ENCODE measurements around the gene TCERG1.
A peak's percentile ranks its signal among the peaks of the same experiment; 100 is the strongest.

The TCERG1 gene

DNA sequence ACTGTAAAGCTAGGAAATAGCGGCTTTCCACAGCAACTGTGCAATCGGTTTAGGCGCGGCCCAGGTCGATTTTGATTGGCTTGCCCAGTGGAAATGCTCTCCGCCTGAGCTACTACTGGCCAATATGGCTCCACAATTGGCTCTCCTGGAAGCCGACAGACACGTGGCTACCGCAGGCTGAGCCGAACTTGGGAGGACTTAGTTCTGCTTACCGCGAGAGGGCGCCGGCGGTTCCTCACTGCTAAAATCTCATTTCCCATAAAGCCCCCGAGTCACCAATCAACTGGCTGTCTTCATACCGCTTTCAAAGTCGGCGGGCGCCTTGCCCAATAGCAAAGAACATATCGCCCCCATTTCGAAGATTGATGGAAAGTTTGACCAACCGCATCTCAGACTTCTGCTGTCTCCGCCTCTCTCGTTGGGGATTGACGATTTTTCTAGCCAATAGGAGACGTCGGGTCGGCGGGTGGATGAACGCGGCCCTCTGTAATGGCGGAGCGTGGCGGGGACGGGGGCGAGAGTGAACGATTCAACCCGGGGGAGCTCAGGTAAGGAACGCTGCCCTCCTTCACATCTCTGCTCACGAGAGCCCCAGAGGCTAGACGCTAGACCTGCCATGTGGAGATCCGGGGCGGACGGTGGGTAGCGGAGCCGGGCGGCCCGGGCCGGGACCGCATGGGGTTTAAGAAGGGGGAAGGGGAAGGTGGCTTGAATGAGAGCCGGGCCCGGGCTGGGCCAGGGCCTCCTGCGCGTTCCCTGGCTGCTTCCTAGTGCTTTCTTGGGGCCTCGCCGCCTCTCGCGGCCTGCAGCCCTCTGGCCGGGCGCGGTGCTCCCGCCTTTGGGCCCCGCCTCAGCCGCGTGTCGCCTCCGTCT lies at the start of gene TCERG1:
Gene TCERG1 (plus strand): TSS at position 473 of the 873 bp plus-strand sequence. CDS start 17 bp downstream, at position 490.
- DNase-seq: peak; percentile 88

GRCh38 chr5:146398826-146399225 lies 48.3 kb upstream of the TCERG1 start:
- DNase-seq: no peak

DNA sequence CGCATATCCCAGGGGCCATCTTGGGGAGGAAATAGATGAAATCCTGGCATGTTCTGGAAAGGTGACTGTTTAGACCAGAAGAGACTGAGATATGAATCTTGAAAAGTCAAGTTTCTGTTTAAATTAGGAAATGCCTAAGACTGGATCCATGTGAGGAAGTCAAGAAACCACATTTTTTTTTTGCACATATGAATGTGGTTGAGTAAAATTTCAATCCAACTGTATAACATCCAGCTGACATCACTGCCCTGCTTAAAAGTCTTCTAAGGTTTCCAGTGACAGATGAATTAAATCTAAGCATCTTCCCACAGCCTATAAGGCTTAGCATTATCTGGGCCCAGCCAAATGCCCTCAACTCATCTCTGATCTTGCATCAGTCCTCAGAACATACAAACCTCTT lies 47.7 kb upstream of the TCERG1 start:
- DNase-seq: no peak

GRCh38 chr5:146400201-146400600 lies 46.9 kb upstream of the TCERG1 start:
- no peak for DNase-seq

GRCh38 chr5:146401021-146401420 lies 46.1 kb upstream of the TCERG1 start:
- DNase-seq: no peak

- no peak for DNase-seq
Measured at GRCh38 chr5:146402949-146403348, 44.2 kb upstream of the TCERG1 start.

GRCh38 chr5:146409054-146409671 lies 38.0 kb upstream of the TCERG1 start:
- no peak for DNase-seq

DNA sequence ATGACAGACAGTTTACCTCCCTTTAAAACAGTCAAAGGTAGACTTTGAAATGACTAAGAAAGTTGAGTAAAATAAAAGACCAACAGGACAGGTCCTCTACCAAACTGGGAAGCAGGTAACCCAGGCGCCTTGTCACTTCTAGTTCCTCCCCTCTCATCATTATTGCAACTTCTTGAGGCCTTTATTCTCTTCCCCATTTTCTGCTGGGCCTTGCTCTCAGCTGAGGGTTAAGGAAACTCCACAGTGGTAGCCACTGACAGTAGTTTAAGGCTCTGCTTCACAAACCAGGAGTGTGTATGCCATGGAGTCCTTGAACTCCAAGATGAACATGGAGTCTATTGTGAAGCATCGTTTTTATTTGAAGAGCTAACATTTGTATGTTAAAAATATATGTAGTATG lies 36.9 kb upstream of the TCERG1 start:
- no peak for DNase-seq

- DNase-seq: no peak
Measured at GRCh38 chr5:146419696-146420095, 27.4 kb upstream of the TCERG1 start.

DNA sequence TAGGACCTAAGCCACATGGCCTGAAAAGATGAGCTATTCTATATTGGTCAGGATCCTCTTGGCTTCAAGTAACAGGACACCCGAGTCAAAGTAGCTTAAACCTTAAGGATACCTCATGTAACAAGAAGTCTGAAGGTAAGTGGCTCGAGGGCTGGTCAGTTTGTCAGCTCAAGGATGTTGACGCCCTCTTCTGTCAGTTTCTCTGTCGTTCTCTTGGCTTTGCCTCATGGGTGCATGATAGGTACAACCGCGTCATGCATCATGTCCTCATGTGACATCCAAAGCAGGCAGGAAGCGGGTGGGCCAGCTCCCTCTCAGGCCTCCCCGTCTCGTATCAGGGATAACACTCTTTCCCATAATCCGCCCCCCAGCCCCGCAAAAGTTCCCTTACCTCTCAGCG lies 22.1 kb upstream of the TCERG1 start:
- no peak for DNase-seq

DNA sequence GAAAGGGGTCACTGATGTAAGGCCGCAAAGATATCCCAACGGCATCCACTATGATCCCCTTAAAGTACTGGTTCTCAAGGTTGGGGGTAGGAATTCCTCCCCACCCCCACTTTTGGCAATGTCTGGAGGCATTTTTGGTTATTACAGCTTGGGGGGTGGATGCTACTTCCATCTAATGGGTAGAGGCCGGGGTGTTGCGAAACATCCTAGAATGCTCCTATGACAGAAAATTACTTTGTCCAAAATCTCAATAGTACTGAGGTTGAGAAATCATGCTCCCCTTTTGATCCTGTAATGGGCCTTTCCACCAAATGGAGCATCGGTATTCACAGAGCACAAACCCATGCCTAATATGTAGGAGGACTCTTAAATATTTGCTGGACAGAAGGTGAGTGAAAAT lies 20.8 kb upstream of the TCERG1 start:
- DNase-seq: no peak

- DNase-seq: no peak
Measured at GRCh38 chr5:146426853-146427618, 20.1 kb upstream of the TCERG1 start.

GRCh38 chr5:146427619-146427997 lies 19.5 kb upstream of the TCERG1 start:
- DNase-seq: no peak

DNA sequence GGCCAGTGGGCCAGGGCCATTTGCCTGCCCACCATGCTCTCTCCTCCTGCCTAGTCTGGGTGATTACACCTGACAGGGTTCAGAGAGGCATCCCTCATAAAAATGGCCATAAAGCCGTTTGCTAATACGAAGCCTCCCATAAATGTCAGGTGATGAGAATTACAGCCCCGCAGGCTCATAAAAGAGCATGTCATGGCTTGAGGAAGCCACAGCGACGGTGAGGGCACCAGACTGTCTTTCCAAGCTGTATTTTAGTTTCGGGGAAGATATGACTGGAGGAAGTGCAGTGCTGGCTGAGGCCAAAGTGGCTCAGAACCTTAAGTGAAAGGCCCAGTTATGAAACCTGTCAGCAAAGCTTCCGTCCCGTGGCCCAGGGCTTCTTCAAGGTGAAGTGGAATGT lies 18.5 kb upstream of the TCERG1 start:
- no peak for DNase-seq

- DNase-seq: no peak
Measured at GRCh38 chr5:146440353-146440752, 6.8 kb upstream of the TCERG1 start.

- no peak for DNase-seq
Measured at GRCh38 chr5:146440870-146441495, 6.2 kb upstream of the TCERG1 start.

DNA sequence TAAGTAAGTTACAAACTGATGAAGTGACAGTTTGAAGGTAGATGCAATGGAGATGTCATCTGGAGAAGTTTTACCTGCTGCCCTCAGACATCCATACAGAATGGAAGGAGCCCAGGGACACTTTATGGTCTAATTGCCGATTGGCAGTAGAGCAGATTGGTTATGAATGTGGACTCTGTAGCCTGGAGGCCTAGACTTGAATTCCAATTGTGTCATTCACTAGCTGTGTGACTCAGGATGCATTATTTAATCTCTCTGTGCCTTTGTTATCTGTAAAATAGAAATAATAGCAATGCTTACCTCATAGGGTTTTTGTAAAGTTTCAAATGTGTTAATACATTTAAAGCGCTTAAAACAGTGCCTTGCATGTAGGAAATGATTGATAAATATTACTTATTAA lies 5.2 kb upstream of the TCERG1 start:
- no peak for DNase-seq

- DNase-seq: no peak
Measured at GRCh38 chr5:146447734-146448380, 724 bp downstream of the TCERG1 start.

DNA sequence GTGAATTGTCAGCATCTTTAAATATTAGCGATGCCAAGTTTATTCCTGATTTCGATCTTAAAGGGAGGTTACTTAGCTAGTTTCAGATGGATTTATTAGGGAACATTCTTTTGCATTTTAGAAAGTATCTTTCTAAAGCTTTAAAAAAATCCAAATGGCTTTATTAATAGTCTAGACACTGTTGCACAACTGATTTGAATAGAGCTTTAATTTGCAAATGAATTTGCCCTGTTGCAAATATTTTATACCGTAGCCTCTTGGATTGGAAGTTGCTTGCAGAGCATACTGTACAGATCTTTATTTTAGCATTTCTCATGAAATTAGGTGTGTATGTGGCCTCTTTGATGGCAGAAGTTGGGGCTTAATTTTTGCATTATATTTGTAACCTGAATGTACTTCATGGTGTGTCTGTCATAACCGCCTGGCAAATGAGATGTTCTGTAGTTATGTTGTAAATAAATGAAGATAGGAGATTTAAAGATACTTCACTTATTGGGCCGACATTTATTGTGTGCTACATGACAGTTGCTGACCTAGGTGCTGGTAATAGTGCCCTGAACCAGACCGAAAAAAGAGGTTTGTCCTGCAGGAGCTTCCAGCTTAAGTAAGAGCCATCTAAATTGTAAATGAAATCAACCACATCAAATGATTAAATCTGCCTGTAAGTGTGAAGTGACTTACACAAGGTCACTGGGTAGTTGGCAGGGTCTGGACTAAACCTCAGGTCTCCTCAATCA lies 1.8 kb downstream of the TCERG1 start:
- no peak for DNase-seq

DNA sequence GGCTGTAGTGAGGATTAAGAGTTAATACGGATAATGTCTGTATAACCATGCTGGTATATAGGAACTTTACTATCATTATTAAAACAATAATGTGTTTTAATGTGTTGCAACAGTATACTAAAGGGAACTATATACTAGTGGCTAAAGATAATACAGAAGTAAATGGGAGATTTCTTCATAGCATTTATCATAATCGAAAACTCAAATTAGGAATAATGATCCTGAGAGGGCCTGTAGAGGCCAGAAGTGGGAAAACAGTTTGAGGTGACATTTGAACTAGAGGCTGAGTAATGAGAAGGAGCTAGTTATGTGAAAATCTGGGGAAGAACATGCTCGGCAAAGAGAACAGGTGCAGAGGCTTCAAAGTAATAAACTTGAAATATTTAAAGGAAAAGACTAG lies 2.9 kb downstream of the TCERG1 start:
- DNase-seq: no peak

GRCh38 chr5:146451411-146451810 lies 4.3 kb downstream of the TCERG1 start:
- no peak for DNase-seq

DNA sequence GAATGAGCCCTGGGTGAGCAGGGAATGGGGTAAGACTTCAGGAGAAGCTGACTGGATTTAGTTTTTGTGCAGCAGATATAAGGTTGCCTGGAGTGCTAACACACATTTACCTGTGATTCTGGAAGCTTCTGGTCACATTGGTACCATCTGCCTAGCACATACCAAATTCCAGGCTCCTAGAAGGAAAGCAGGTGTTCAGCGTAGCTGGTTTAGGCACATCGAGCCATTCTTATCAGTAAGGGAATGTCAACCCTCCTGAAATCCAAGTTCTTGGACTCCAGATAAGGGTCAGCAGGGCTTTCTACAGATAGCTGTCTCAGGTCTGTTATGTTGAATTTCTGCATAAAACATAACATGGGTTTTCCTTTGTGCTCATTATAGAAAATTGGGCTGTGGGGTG lies 10.3 kb downstream of the TCERG1 start:
- no peak for DNase-seq

Data from NCI-H2107 (cell line).